ENCODE results near the gene CLSTN2. TPM values are rescaled to one million over a fixed set of nuclear protein-coding genes. Genes with fewer than 3 reads are reported as not detected.

CLSTN2 gene
- total RNA-seq, 1 donor, result 7.3 TPM

GRCh38 chr3:140323561-140323960 is 388.6 kb downstream of the CLSTN2 start:
- DNase-seq (ENCODE audit: low read depth), result no peak
- no peak for TF ChIP-seq CTCF (IDR thresholded peaks at IDR 0.05; ENCODE audit: insufficient read depth, low read depth, low read length)
- H3K4me3 ChIP-seq (ENCODE audit: low read depth, low read length), result no peak overlapping the region

- no peak for DNase-seq (ENCODE audit: low read depth)
- TF ChIP-seq CTCF (IDR thresholded peaks at IDR 0.05; ENCODE audit: insufficient read depth, low read depth, low read length), result no peak
- no peak overlapping the region for H3K4me3 ChIP-seq (ENCODE audit: low read depth, low read length)
Measured at GRCh38 chr3:140332131-140332530, 397.1 kb downstream of the CLSTN2 start.

DNA sequence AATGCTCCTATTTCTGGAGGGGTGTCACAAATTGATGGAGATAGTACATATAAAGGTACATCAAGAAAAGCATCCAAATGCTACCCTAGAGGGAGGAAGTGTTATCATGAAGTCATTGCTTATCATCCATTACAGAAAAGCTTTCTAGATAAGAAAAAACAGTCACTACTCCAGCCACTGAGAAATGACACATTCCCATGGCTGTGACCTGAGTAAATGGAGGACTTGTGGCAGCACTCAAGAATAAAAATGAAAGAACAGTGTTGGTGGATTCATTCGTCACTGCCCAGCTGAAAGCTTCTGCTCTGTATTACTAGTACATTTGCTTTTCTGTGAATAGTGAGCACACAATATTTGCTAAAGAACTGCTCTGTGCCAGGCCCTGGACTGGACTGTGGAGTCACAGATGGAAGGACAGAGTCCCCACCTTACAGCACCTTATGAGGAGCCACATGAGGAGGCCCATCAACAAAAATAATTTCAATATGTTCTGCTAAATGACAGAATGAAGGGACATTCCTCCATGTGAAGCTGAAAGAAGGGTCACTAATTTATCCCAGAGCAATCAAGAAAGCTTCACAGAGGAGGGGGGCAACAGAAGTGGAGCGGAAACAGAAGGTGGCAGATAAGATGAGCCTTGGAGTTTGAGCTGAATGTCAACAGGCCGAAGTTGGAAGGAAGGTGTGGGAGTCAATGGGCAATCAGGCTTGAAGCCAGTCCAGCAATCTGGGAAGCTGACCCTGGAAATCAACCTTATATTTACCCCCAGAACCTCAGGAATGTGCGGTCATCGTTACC is 399.3 kb downstream of the CLSTN2 start:
- no peak for DNase-seq (ENCODE audit: low read depth)
- no peak for TF ChIP-seq CTCF (IDR thresholded peaks at IDR 0.05; ENCODE audit: insufficient read depth, low read depth, low read length)
- no peak overlapping the region for H3K4me3 ChIP-seq (ENCODE audit: low read depth, low read length)

DNA sequence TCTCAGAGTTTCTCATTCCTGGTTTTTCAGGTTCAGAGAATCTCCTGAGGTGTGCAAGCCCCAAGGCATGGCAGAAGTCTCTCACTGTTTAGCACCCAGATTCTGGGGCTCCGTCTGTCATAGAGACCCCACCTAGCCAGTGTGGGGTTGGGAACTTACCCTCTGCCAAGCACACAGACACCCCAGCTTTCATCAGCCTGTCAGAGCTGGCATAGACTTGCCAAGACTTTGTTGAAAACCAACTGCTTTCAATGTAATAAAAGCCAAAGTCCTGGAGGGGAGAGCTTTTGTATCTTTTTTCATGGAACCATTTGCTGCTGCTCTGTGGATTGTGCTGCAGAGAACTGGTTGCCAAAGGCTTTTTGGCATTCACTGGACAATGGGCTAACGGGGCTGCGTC is 401.5 kb downstream of the CLSTN2 start:
- no peak for TF ChIP-seq CTCF (IDR thresholded peaks at IDR 0.05; ENCODE audit: insufficient read depth, low read depth, low read length)
- H3K4me3 ChIP-seq (ENCODE audit: low read depth, low read length), result no peak overlapping the region
- DNase-seq (ENCODE audit: low read depth), result no peak

DNA sequence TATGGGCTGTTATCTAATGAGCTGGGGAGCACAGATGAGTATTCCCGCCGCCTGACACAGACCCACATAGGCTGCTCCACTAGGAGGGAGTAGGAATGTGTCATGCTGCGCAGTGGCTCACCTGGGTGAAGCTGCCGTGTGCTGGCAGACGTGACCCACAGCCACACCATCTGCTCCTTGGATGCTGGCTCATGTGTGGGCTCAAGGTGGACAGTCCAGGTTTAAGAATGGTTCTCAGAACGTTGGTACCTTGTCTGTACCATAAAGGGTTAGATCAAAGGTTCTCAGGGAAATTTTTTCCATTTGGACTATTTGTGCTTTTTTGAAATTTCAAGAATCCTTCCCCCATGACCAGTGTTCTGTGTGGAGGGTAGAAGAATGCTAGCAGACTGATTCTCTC is 403.9 kb downstream of the CLSTN2 start:
- H3K4me3 ChIP-seq (ENCODE audit: low read depth, low read length), result no peak overlapping the region
- no peak for DNase-seq (ENCODE audit: low read depth)
- TF ChIP-seq CTCF (IDR thresholded peaks at IDR 0.05; ENCODE audit: insufficient read depth, low read depth, low read length), result no peak

DNA sequence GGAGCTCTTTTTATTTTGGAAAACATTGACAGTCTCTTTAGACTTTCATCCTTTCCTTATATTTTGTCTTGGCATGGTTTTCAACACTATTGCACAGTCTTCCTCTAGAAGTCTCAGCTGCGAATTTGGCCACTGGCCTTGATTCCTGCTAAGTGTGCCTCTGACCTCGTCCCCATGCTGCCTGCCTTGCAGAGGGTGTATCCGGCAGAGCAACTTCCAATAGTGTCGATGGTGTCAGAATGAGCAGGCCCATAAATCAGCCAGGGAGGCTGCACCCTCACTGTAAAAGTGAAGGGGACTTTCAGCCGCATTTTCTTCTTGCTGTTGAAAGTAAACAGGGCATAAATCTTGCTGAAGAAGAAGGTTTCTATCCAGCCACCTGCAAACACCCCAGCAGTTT is 406.2 kb downstream of the CLSTN2 start:
- no peak for DNase-seq (ENCODE audit: low read depth)
- H3K4me3 ChIP-seq (ENCODE audit: low read depth, low read length), result no peak overlapping the region
- no peak for TF ChIP-seq CTCF (IDR thresholded peaks at IDR 0.05; ENCODE audit: insufficient read depth, low read depth, low read length)

All from fibroblast of villous mesenchyme (primary cell).